Endothelial cell of umbilical vein (primary cell): ENCODE data around the gene PDLIM1. TPM values are rescaled to one million over a fixed set of nuclear protein-coding genes. Genes with fewer than 3 reads are reported as not detected.

Source experiments
- BruUV-seq: library from RNA; stranded (reverse); fragments of 400-500 nt; replicated peaks from 2 replicates; lab custom pipeline; 2021; lab: Mats Ljungman, UMichigan
- CTCF ChIA-PET: fragments of 300-600, 350-600 bp; sonication (Branson Sonifier 250); formaldehyde crosslinking; loops from one replicate; lab custom pipeline; 2021; ENCODE audit warnings: antibody characterized with exemption, inconsistent platforms; lab: Charles Lee
- POLR2A ChIA-PET: fragments of 300-600, 350-600 bp; sonication (Branson Sonifier 250); formaldehyde crosslinking; loops from one replicate; lab custom pipeline; 2021; ENCODE audit warnings: antibody characterized with exemption, inconsistent platforms; lab: Charles Lee
- DNase-seq: peaks from one replicate; pipeline ENCODE4 v3.0.0-alpha.2; 2011; ENCODE audit warnings: low read depth, low spot score
- FAIRE-seq: peaks from 2 replicates; lab custom pipeline; 2011; peaks lifted over from hg19 to GRCh38; lab: Jason Lieb, UNC
- H2AFZ ChIP-seq: 2 replicates; pipeline ENCODE4 v1.6.0; 2012; ENCODE audit warnings: low read depth, low read length, control low read depth, inconsistent platforms
- H3K27ac ChIP-seq: 2 replicates; pipeline ENCODE4 v1.5.1; 2011; ENCODE audit warnings: low read depth, mild to moderate bottlenecking, control low read depth, low read length, moderate library complexity; ENCODE audit not compliant: insufficient read depth
- H3K27me3 ChIP-seq, 2 experiments: 2 replicates each; pipeline versions ENCODE4 v1.6.0 to v1.6.1; 2011; ENCODE audit warnings: low read length in 2 of 2, mixed read lengths in 1 of 2; ENCODE audit not compliant: control insufficient read depth in 2 of 2, insufficient read depth in 2 of 2
- H3K36me3 ChIP-seq, 2 experiments: 2 replicates in 1 of 2; 3 replicates in 1 of 2; pipeline ENCODE4 v1.5.1; 2011; ENCODE audit warnings: low read length in 2 of 2, mild to moderate bottlenecking in 1 of 2, moderate library complexity in 1 of 2; ENCODE audit not compliant: control insufficient read depth in 2 of 2, insufficient read depth in 2 of 2; ENCODE audit errors: extremely low read depth in 1 of 2
- H3K4me1 ChIP-seq: 3 replicates; pipeline ENCODE4 v1.5.1; 2011; ENCODE audit warnings: mild to moderate bottlenecking, low read length; ENCODE audit not compliant: control insufficient read depth, insufficient read depth; ENCODE audit errors: extremely low read depth
- H3K4me2 ChIP-seq: 2 replicates; pipeline ENCODE4 v1.6.1; 2011; ENCODE audit warnings: low read length, control low read depth, mixed read lengths; ENCODE audit not compliant: insufficient read depth
- H3K4me3 ChIP-seq, 3 experiments: fragments of 200-600 bp in 1 of 3; sonication (generic), shearing (Covaris generic) in 1 of 3; replicated peaks in 1 of 3; 2 replicates each; pipeline ENCODE4 v1.5.1; 2011 to 2016; ENCODE audit warnings: control low read depth in 3 of 3, low read length in 3 of 3, mild to moderate bottlenecking in 2 of 3, inconsistent platforms in 1 of 3, low read depth in 1 of 3, moderate library complexity in 1 of 3; ENCODE audit not compliant: insufficient read depth in 1 of 3
- H3K79me2 ChIP-seq: 2 replicates; pipeline ENCODE4 v1.6.0; 2012; ENCODE audit warnings: low read length, inconsistent platforms; ENCODE audit not compliant: control insufficient read depth, insufficient read depth
- H3K9ac ChIP-seq: replicated peaks from 2 replicates; pipeline ENCODE3; 2011; ENCODE audit warnings: low read length, control low read depth; ENCODE audit not compliant: insufficient read depth; ENCODE audit errors: extremely low read depth
- H3K9me1 ChIP-seq: replicated peaks from 3 replicates; pipeline ENCODE4 v1.6.0; 2011; ENCODE audit warnings: mild to moderate bottlenecking, low read length; ENCODE audit not compliant: control insufficient read depth, insufficient read depth; ENCODE audit errors: extremely low read depth
- H3K9me3 ChIP-seq: replicated peaks from 2 replicates; pipeline ENCODE4 v1.5.1; 2012; ENCODE audit warnings: low read length, inconsistent platforms; ENCODE audit not compliant: control insufficient read depth, insufficient read depth
- H4K20me1 ChIP-seq: replicated peaks from 2 replicates; pipeline ENCODE3; 2011; ENCODE audit warnings: mild to moderate bottlenecking, low read length; ENCODE audit not compliant: control insufficient read depth, insufficient read depth; ENCODE audit errors: extremely low read depth
- CTCF ChIP-seq, 2 donors: IDR thresholded peaks; 1 replicate in 1 of 2; 2 replicates in 1 of 2; pipeline ENCODE4 v1.5.1; 2011; ENCODE audit warnings: low read length in 2 of 2, mild to moderate bottlenecking in 2 of 2, moderate library complexity in 2 of 2, control low read depth in 1 of 2, inconsistent platforms in 1 of 2, low read depth in 1 of 2; ENCODE audit not compliant: insufficient read depth in 1 of 2; ENCODE audit errors: extremely low read depth in 1 of 2
- EZH2 ChIP-seq: IDR thresholded peaks from 2 replicates; pipeline ENCODE4 v1.6.1; 2012; ENCODE audit warnings: borderline replicate concordance, low read depth, mild to moderate bottlenecking, moderate library complexity, low read length, inconsistent platforms; ENCODE audit not compliant: severe bottlenecking
- FOS ChIP-seq: IDR thresholded peaks from 2 replicates; pipeline ENCODE4 v1.6.1; 2011; ENCODE audit warnings: mild to moderate bottlenecking, low read length, moderate library complexity, borderline replicate concordance; ENCODE audit not compliant: insufficient read depth
- GATA2 ChIP-seq: IDR thresholded peaks from 2 replicates; pipeline ENCODE4 v1.7.0; 2011; ENCODE audit warnings: low read depth, mild to moderate bottlenecking, moderate library complexity, mixed read lengths, low read length; ENCODE audit not compliant: insufficient read length, insufficient read depth
- JUN ChIP-seq: IDR thresholded peaks from 2 replicates; pipeline ENCODE4 v1.6.1; 2011; ENCODE audit warnings: borderline replicate concordance, low read depth; ENCODE audit not compliant: insufficient read length, insufficient read depth
- MYC ChIP-seq: IDR thresholded peaks from one replicate; pipeline ENCODE4 v1.6.1; 2011; ENCODE audit warnings: mild to moderate bottlenecking, low read depth, low read length
- POLR2A ChIP-seq: IDR thresholded peaks from 2 replicates; pipeline ENCODE4 v1.6.1; 2012; ENCODE audit warnings: low read depth, mild to moderate bottlenecking, control low read depth, low read length
- POLR2AphosphoS5 ChIP-seq: IDR thresholded peaks from 2 replicates; pipeline ENCODE4 v1.6.1; 2012; ENCODE audit warnings: low read depth, mild to moderate bottlenecking, control low read depth, low read length, moderate library complexity; ENCODE audit not compliant: insufficient read depth
- dilution Hi-C: fragments of 300-500 bp; cut with MboI; formaldehyde crosslinking; loops from one replicate; pipeline ENCODE4 v1.15.0; 2019; ENCODE audit warnings: low sequenced_read_pairs; ENCODE audit not compliant: extremely low pct_ligation_motif_present
- intact Hi-C: fragments of 100-400 bp; cut with micrococcal nuclease; formaldehyde crosslinking; loops from one replicate; pipeline ENCODE4 v1.10.0; 2022
- polyA plus RNA-seq, 4 experiments: library from polyadenylated mRNA; depleted of rRNA in 3 of 4; stranded (reverse) in 3 of 4; unstranded in 1 of 4; fragments of >200 nt; gene quantifications; 2 replicates each; pipeline versions ENCODE4 v1.2.1 to v1.2.3, GENCODE V29; 2011 to 2012; ENCODE audit warnings: missing spikeins in 1 of 4
- total RNA-seq: library from RNA; stranded (reverse); gene quantifications from 2 replicates; pipeline ENCODE4 v1.2.3, GENCODE V29; 2021
- TF ChIP-seq, protein P1 (sequence below): IDR thresholded peaks from 2 replicates; pipeline ENCODE4 v1.6.1; 2011; ENCODE audit not compliant: insufficient read depth, insufficient read length

PDLIM1 gene
- total and polyA plus RNA-seq, 2 donors (not counting 3 experiments of a cell fraction or from before 2014, with no cell fraction given), result 91.1 to 122 TPM

DNA sequence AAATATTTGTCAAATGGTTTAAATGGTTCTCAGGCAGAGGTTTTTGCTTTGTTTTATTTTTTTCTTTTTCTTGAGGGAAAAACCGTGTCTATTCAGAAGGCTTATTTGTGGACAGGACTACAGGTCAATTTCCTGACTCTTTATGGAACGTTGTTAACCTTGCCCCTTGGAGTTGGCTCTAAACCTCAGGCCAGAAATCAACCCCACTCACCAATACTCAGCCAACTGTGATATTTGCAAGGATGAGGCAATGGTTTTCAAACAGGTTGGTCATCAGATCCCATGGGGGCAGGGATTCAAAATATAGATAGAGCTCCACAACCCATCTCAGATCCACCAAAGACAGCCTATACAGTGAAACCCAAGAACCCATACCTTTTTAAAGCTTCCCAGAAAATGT is 10.2 kb downstream of the PDLIM1 start:
- no peak overlapping the region for H3K4me2 ChIP-seq

More for the DNA sequence above, 10.2 kb downstream of the PDLIM1 start:
- no peaks in the 10 kb centered on the region for H4K20me1 ChIP-seq
- H2AFZ ChIP-seq, result no peak overlapping the region
- DNase-seq (peak; percentile 40), FAIRE-seq (no peak)
- no peaks in the 10 kb centered on the region for H3K9me1 ChIP-seq
- ChIA-PET CTCF (interaction anchor here (1.3 kb wide), 1 partner anchor 83 kb away, joined by 4 read pairs; no protein-coding TSS in a partner anchor), POLR2A (no interaction called here)
- no peak overlapping the region for H3K27ac ChIP-seq
- TF ChIP-seq EZH2 (no peak), CTCF (IDR thresholded peaks at IDR 0.05; ENCODE audit: extremely low read depth in 1 of 2, insufficient read depth in 1 of 2, low read depth in 1 of 2, low read length in 2 of 2) (no peak), GATA2 (no peak), MYC (no peak), POLR2A (no peak), JUN (no peak), FOS (no peak), POLR2AphosphoS5 (no peak)
- TF ChIP-seq, protein P1, sequence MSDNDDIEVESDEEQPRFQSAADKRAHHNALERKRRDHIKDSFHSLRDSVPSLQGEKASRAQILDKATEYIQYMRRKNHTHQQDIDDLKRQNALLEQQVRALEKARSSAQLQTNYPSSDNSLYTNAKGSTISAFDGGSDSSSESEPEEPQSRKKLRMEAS, result no peak
- no peaks in the 10 kb centered on the region for H3K27me3 ChIP-seq
- H3K9me3 ChIP-seq, result no peaks in the 10 kb centered on the region
- H3K9ac ChIP-seq, result no peak overlapping the region
- H3K4me3 ChIP-seq, result no peak overlapping the region
- H3K4me1 ChIP-seq, result peaks cover 3% of the 10 kb centered on the region
- no peaks in the 10 kb centered on the region for H3K36me3 ChIP-seq
- peaks cover 68% of the 10 kb centered on the region for H3K79me2 ChIP-seq
- no TSS peak for BruUV-seq
- dilution Hi-C loops (no loop called here), intact Hi-C loops (no loop called here)
